WTC11 (cell line): ENCODE data around the gene MAGEF1. TPM values are rescaled to one million over a fixed set of nuclear protein-coding genes. Genes with fewer than 3 reads are reported as not detected.

ENCODE experiments used
- ATAC-seq: fragments of 200-7000 bp; cut with Tn5 transposase; 2 replicates; pipeline ENCODE4 v1.10.0; 2021; ENCODE audit warnings: mild to moderate bottlenecking, moderate library complexity
- CTCF ChIA-PET: fragments of 300-600 bp; sonication (Branson Sonifier 250); formaldehyde crosslinking; loops from one replicate; lab custom pipeline; 2021; ENCODE audit warnings: antibody characterized with exemption; lab: Charles Lee
- POLR2A ChIA-PET: fragments of 350-600 bp; sonication (Branson Sonifier 250); formaldehyde crosslinking; loops from one replicate; lab custom pipeline; 2021; ENCODE audit warnings: antibody characterized with exemption; lab: Charles Lee
- DNase-seq: peaks from one replicate; pipeline ENCODE4 v3.0.0; 2021; ENCODE audit warnings: low spot score
- H3K27ac Mint-ChIP-seq: 2 replicates; pipeline ENCODE4 v1.8.0; 2021; ENCODE audit warnings: mixed read lengths
- H3K27me3 Mint-ChIP-seq: 2 replicates; pipeline ENCODE4 v1.8.0; 2021; ENCODE audit warnings: low read depth, mild to moderate bottlenecking, moderate library complexity, mixed read lengths
- H3K36me3 Mint-ChIP-seq: 2 replicates; pipeline ENCODE4 v1.8.0; 2021; ENCODE audit warnings: mixed read lengths
- H3K4me1 Mint-ChIP-seq: 2 replicates; pipeline ENCODE4 v1.8.0; 2022; ENCODE audit warnings: mixed read lengths
- H3K4me3 Mint-ChIP-seq: 2 replicates; pipeline ENCODE4 v1.8.0; 2021; ENCODE audit warnings: mild to moderate bottlenecking, moderate library complexity, mixed read lengths
- H3K9me3 Mint-ChIP-seq: 2 replicates; pipeline ENCODE4 v1.8.0; 2021; ENCODE audit warnings: mixed read lengths
- ATF1 ChIP-seq: sonication (generic); formaldehyde crosslinking; IDR thresholded peaks from 2 replicates; pipeline ENCODE4 v1.8.1; 2023; ENCODE audit warnings: mild to moderate bottlenecking, moderate library complexity, missing genetic modification reagents
- ATF6 ChIP-seq: sonication (generic); formaldehyde crosslinking; IDR thresholded peaks from 2 replicates; pipeline ENCODE4 v1.8.1; 2023; ENCODE audit warnings: mild to moderate bottlenecking, missing genetic modification reagents
- E2F1 ChIP-seq: sonication (generic); formaldehyde crosslinking; IDR thresholded peaks from 2 replicates; pipeline ENCODE4 v1.8.0; 2022; ENCODE audit warnings: mild to moderate bottlenecking, missing genetic modification reagents
- ERG ChIP-seq: fragments of 250-450 bp; sonication (Bioruptor Pico); IDR thresholded peaks from 2 replicates; pipeline ENCODE4 v1.8.0; 2021; ENCODE audit warnings: mild to moderate bottlenecking
- FOXP1 ChIP-seq: sonication (generic); formaldehyde crosslinking; IDR thresholded peaks from 2 replicates; pipeline ENCODE4 v1.8.0; 2022; ENCODE audit warnings: missing genetic modification reagents, mild to moderate bottlenecking, moderate library complexity, borderline replicate concordance
- HMGA2 ChIP-seq: fragments of 250-450 bp; sonication (Bioruptor Pico); IDR thresholded peaks from 2 replicates; pipeline ENCODE4 v1.4.0; 2021; ENCODE audit warnings: mild to moderate bottlenecking, moderate library complexity
- HMGXB4 ChIP-seq: sonication (generic); formaldehyde crosslinking; IDR thresholded peaks from 2 replicates; pipeline ENCODE4 v1.8.1; 2023; ENCODE audit warnings: mild to moderate bottlenecking, moderate library complexity, missing genetic modification reagents
- IRF2 ChIP-seq: sonication (generic); formaldehyde crosslinking; IDR thresholded peaks from 2 replicates; pipeline ENCODE4 v1.8.0; 2022; ENCODE audit warnings: low read depth, missing genetic modification reagents, borderline replicate concordance
- JUN ChIP-seq: sonication (generic); formaldehyde crosslinking; IDR thresholded peaks from 2 replicates; pipeline ENCODE4 v1.8.0; 2023; ENCODE audit warnings: mild to moderate bottlenecking, missing genetic modification reagents
- SMAD3 ChIP-seq: sonication (generic); formaldehyde crosslinking; IDR thresholded peaks from 2 replicates; pipeline ENCODE4 v1.8.0; 2022; ENCODE audit warnings: missing genetic modification reagents, mild to moderate bottlenecking, borderline replicate concordance
- TEAD4 ChIP-seq: sonication (generic); formaldehyde crosslinking; IDR thresholded peaks from 2 replicates; pipeline ENCODE4 v1.8.0; 2022; ENCODE audit warnings: mild to moderate bottlenecking, missing genetic modification reagents
- USF1 ChIP-seq: sonication (generic); formaldehyde crosslinking; IDR thresholded peaks from 2 replicates; pipeline ENCODE4 v1.8.0; 2022; ENCODE audit warnings: mild to moderate bottlenecking, missing genetic modification reagents
- ZNF423 ChIP-seq: fragments of 250-450 bp; sonication (Bioruptor Pico); IDR thresholded peaks from 2 replicates; pipeline ENCODE4 v2.1.2; 2022; ENCODE audit warnings: mild to moderate bottlenecking, moderate library complexity
- total RNA-seq: library from RNA; stranded (reverse); gene quantifications from 3 replicates; pipeline ENCODE4 v1.2.3, GENCODE V29; 2021
- TF ChIP-seq, protein P1 (sequence below): fragments of 200-600 bp; IDR thresholded peaks from 2 replicates; pipeline ENCODE4 v1.8.0; 2022; ENCODE audit warnings: antibody characterized with exemption

MAGEF1 gene
- total RNA-seq, 1 experiment from 2014 or later: 72.9 TPM

- no peak for TF ChIP-seq ATF6 (CRISPR knock-in tag)
- TF ChIP-seq SMAD3 (CRISPR knock-in tag): no peak
- TF ChIP-seq TEAD4 (CRISPR knock-in tag): no peak
- TF ChIP-seq FOXP1 (CRISPR knock-in tag): no peak
- no peak for TF ChIP-seq USF1
- TF ChIP-seq HMGA2 (CRISPR knock-in tag): no peak
Observed at GRCh38 chr3:184739594-184740505, 28.0 kb upstream of the MAGEF1 start (continued).

GRCh38 chr3:184738982-184739381 lies 27.1 kb upstream of the MAGEF1 start:
- no peak for TF ChIP-seq ZNF423 (CRISPR knock-in tag)
- no peak for TF ChIP-seq IRF2 (CRISPR knock-in tag)
- TF ChIP-seq HMGXB4 (CRISPR knock-in tag): no peak
- no peak for TF ChIP-seq E2F1 (CRISPR knock-in tag)
- TF ChIP-seq, protein P1, sequence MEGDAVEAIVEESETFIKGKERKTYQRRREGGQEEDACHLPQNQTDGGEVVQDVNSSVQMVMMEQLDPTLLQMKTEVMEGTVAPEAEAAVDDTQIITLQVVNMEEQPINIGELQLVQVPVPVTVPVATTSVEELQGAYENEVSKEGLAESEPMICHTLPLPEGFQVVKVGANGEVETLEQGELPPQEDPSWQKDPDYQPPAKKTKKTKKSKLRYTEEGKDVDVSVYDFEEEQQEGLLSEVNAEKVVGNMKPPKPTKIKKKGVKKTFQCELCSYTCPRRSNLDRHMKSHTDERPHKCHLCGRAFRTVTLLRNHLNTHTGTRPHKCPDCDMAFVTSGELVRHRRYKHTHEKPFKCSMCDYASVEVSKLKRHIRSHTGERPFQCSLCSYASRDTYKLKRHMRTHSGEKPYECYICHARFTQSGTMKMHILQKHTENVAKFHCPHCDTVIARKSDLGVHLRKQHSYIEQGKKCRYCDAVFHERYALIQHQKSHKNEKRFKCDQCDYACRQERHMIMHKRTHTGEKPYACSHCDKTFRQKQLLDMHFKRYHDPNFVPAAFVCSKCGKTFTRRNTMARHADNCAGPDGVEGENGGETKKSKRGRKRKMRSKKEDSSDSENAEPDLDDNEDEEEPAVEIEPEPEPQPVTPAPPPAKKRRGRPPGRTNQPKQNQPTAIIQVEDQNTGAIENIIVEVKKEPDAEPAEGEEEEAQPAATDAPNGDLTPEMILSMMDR: no peak
- no peak for TF ChIP-seq JUN
- TF ChIP-seq ERG (CRISPR knock-in tag): no peak
- TF ChIP-seq ATF1 (CRISPR knock-in tag): no peak
- no peak for TF ChIP-seq HMGA2 (CRISPR knock-in tag)
- TF ChIP-seq, all 79 proteins: peak for 0
- CTCF ChIA-PET: interaction anchor here (0.6 to 1.3 kb wide), 3 partner anchors 10 to 64 kb away, joined by 3 to 4 read pairs (median 4); no protein-coding TSS in a partner anchor
- no peak overlapping the region for H3K4me3 Mint-ChIP-seq
- ATAC-seq: no peak
- H3K9me3 Mint-ChIP-seq: no peaks in the 10 kb centered on the region
- POLR2A ChIA-PET: no interaction called here
- H3K4me1 Mint-ChIP-seq: peaks cover 14% of the 10 kb centered on the region
- no peaks in the 10 kb centered on the region for H3K36me3 Mint-ChIP-seq
- no peak for DNase-seq
- H3K27me3 Mint-ChIP-seq: no peaks in the 10 kb centered on the region
- H3K27ac Mint-ChIP-seq: no peak overlapping the region
